ENCODE results near the gene CCDC91. TPM values are rescaled to one million over a fixed set of nuclear protein-coding genes. Genes with fewer than 3 reads are reported as not detected.

Gene CCDC91
- total RNA-seq, 6 donors from 2014 or later = 27.7 to 77.5 (median 30.2) TPM

- Histone ChIP-seq H3K4me1 (no peaks in the 10 kb centered on the region), H3K27ac (no peak overlapping the region), H3K36me3 (no peaks in the 10 kb centered on the region), H3K9me3 (no peaks in the 10 kb centered on the region), H3K4me3 (no peak overlapping the region), H3K27me3 (no peaks in the 10 kb centered on the region)
- WGBS, 2 donors = 69 to 77% methylated on average over 4 of the region's 4 CpGs
- no peak for ATAC-seq (ENCODE audit: low FRiP score in 2 of 2)
- TF ChIP-seq POLR2A (IDR thresholded peaks at IDR 0.05) = no peak
- no peak for TF ChIP-seq CTCF (IDR thresholded peaks at IDR 0.05)
- no peak for TF ChIP-seq EP300 (IDR thresholded peaks at IDR 0.05)
- TF ChIP-seq POLR2AphosphoS5 (IDR thresholded peaks at IDR 0.05) = no peak
- DNase-seq = no peak
These were observed 198.6 kb downstream of the CCDC91 start for GRCh38 chr12:28388879-28389278.

- no peak for TF ChIP-seq EP300 (IDR thresholded peaks at IDR 0.05)
- TF ChIP-seq POLR2A (IDR thresholded peaks at IDR 0.05) = no peak
- TF ChIP-seq CTCF (IDR thresholded peaks at IDR 0.05) = no peak
- TF ChIP-seq POLR2AphosphoS5 (IDR thresholded peaks at IDR 0.05) = no peak
- Histone ChIP-seq H3K4me1 (no peaks in the 10 kb centered on the region), H3K27ac (no peak overlapping the region), H3K36me3 (peaks cover 0 to 2% (median 0%) of the 10 kb centered on the region in 4 donors), H3K9me3 (no peaks in the 10 kb centered on the region), H3K4me3 (no peak overlapping the region), H3K27me3 (no peaks in the 10 kb centered on the region)
- WGBS, 2 donors = 60 to 69% methylated on average over 1 of the region's 1 CpG
- DNase-seq = no peak
- ATAC-seq (ENCODE audit: low FRiP score in 2 of 2) = no peak
These were observed 199.9 kb downstream of the CCDC91 start for GRCh38 chr12:28390206-28390605.

DNA sequence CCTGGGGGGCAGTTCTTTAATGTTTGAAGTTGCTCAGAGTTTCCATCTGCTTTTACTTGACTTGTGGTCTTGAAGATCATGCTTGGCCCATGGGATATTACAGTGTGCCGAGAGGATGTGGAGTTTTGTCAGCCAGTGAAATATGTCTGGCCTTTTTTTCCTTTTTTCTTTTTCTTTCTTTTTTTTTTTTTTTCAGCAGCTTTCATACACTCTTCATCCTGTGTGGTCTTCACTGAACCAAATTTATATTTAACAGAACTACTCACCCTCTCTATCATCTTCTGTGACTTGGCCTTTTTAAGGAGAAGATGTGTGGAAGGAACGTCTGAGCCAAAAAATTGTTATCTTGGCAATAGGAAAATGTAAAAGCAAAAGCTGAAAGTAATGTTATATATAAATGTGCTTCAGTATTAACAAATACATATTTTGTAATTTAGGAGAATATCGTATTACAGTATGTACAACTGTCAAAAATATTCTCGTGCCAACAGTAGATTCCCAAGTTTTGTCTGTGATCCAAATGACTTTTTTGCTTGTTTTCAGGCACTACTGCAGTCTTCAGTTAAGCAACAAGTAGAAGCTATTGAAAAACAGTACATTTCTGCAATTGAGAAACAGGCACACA, 200.6 kb downstream of the CCDC91 start:
- Histone ChIP-seq H3K4me1 (no peaks in the 10 kb centered on the region), H3K36me3 (peaks cover 0 to 7% (median 0%) of the 10 kb centered on the region in 4 donors), H3K27ac (no peak overlapping the region), H3K9me3 (no peaks in the 10 kb centered on the region), H3K4me3 (no peak overlapping the region), H3K27me3 (no peaks in the 10 kb centered on the region)
- peak in 1 of 2 donors; percentile 54 for ATAC-seq (ENCODE audit: low FRiP score in 2 of 2)
- WGBS, 2 donors = 69 to 78% methylated on average over 4 of the region's 4 CpGs
- TF ChIP-seq CTCF (IDR thresholded peaks at IDR 0.05) = no peak
- no peak for TF ChIP-seq EP300 (IDR thresholded peaks at IDR 0.05)
- TF ChIP-seq POLR2A (IDR thresholded peaks at IDR 0.05) = no peak
- no peak for TF ChIP-seq POLR2AphosphoS5 (IDR thresholded peaks at IDR 0.05)
- DNase-seq = no peak

GRCh38 chr12:28409892-28410291, 219.6 kb downstream of the CCDC91 start:
- 65 to 85% methylated on average over 1 of the region's 1 CpG for WGBS, 2 donors
- Histone ChIP-seq H3K36me3 (peaks cover 0 to 3% (median 0%) of the 10 kb centered on the region in 4 donors), H3K4me3 (no peak overlapping the region), H3K9me3 (no peaks in the 10 kb centered on the region), H3K27me3 (no peaks in the 10 kb centered on the region), H3K4me1 (no peaks in the 10 kb centered on the region), H3K27ac (no peak overlapping the region)
- TF ChIP-seq CTCF (IDR thresholded peaks at IDR 0.05) (no peak), EP300 (IDR thresholded peaks at IDR 0.05) (no peak), POLR2AphosphoS5 (IDR thresholded peaks at IDR 0.05) (no peak), POLR2A (IDR thresholded peaks at IDR 0.05) (no peak)
- DNase-seq = no peak
- no peak for ATAC-seq (ENCODE audit: low FRiP score in 2 of 2)
